Measurements from ENCODE around the gene ACR.

The ACR gene

GRCh38 chr22:50716290-50717024, 21.5 kb upstream of the ACR start:
- DNase-seq (ENCODE audit: low read depth in 1 of 2, low spot score in 1 of 2): no peak

- no peak for DNase-seq (ENCODE audit: low read depth in 1 of 2, low spot score in 1 of 2)
Observed at GRCh38 chr22:50717709-50718351, 20.2 kb upstream of the ACR start.

GRCh38 chr22:50718352-50718709, 19.7 kb upstream of the ACR start:
- DNase-seq (ENCODE audit: low read depth in 1 of 2, low spot score in 1 of 2): no peak

GRCh38 chr22:50719814-50720300, 18.1 kb upstream of the ACR start:
- no peak for DNase-seq (ENCODE audit: low read depth in 1 of 2, low spot score in 1 of 2)

GRCh38 chr22:50720301-50721256, 17.4 kb upstream of the ACR start:
- DNase-seq (ENCODE audit: low read depth in 1 of 2, low spot score in 1 of 2): no peak

- no peak for DNase-seq (ENCODE audit: low read depth in 1 of 2, low spot score in 1 of 2)
Observed at GRCh38 chr22:50721257-50721844, 16.7 kb upstream of the ACR start.

GRCh38 chr22:50722048-50722701, 15.8 kb upstream of the ACR start:
- no peak for DNase-seq (ENCODE audit: low read depth in 1 of 2, low spot score in 1 of 2)

- DNase-seq (ENCODE audit: low read depth in 1 of 2, low spot score in 1 of 2): no peak
Observed at GRCh38 chr22:50722716-50723428, 15.1 kb upstream of the ACR start.

- no peak for DNase-seq (ENCODE audit: low read depth in 1 of 2, low spot score in 1 of 2)
Observed at GRCh38 chr22:50723991-50724390, 14.0 kb upstream of the ACR start.

- no peak for DNase-seq (ENCODE audit: low read depth in 1 of 2, low spot score in 1 of 2)
Observed at GRCh38 chr22:50724616-50725015, 13.4 kb upstream of the ACR start.

GRCh38 chr22:50725597-50725996, 12.4 kb upstream of the ACR start:
- DNase-seq (ENCODE audit: low read depth in 1 of 2, low spot score in 1 of 2): no peak

- no peak for DNase-seq (ENCODE audit: low read depth in 1 of 2, low spot score in 1 of 2)
Observed at GRCh38 chr22:50726643-50727340, 11.2 kb upstream of the ACR start.

- no peak for DNase-seq (ENCODE audit: low read depth in 1 of 2, low spot score in 1 of 2)
Observed at GRCh38 chr22:50727678-50728522, 10.1 kb upstream of the ACR start.

GRCh38 chr22:50728523-50728931, 9.5 kb upstream of the ACR start:
- DNase-seq (ENCODE audit: low read depth in 1 of 2, low spot score in 1 of 2): no peak

GRCh38 chr22:50729391-50730012, 8.5 kb upstream of the ACR start:
- DNase-seq (ENCODE audit: low read depth in 1 of 2, low spot score in 1 of 2): no peak

GRCh38 chr22:50730013-50730891, 7.8 kb upstream of the ACR start:
- DNase-seq (ENCODE audit: low read depth in 1 of 2, low spot score in 1 of 2): no peak
